HepG2 (cell line): ENCODE measurements around the gene NUDT22. TPM values are rescaled to one million over a fixed set of nuclear protein-coding genes. Genes with fewer than 3 reads are reported as not detected.

ENCODE experiments used
- ATF7 ChIP-seq, 2 experiments: fragments of 450-650 bp in 1 of 2; sonication (generic) in 1 of 2; formaldehyde crosslinking in 1 of 2; IDR thresholded peaks; 2 replicates each; pipeline versions ENCODE4 v1.4.0 to v1.6.1; 2016 to 2020; ENCODE audit warnings: antibody characterized with exemption in 1 of 2, mild to moderate bottlenecking in 1 of 2, missing genetic modification reagents in 1 of 2
- KLF6 ChIP-seq: IDR thresholded peaks from 2 replicates; pipeline ENCODE4 v1.8.0; 2016; ENCODE audit warnings: missing biosample characterization, missing genetic modification reagents
- NR3C1 ChIP-seq: sonication (generic); formaldehyde crosslinking; IDR thresholded peaks from 2 replicates; pipeline ENCODE4 v1.4.0; 2020; ENCODE audit warnings: missing genetic modification reagents
- SP2 ChIP-seq: sonication (generic); formaldehyde crosslinking; IDR thresholded peaks from 2 replicates; pipeline ENCODE4 v1.5.1; 2020; ENCODE audit warnings: mild to moderate bottlenecking, missing genetic modification reagents
- polyA plus RNA-seq, 8 experiments: library from polyadenylated mRNA; depleted of rRNA in 3 of 8; stranded (reverse) in 7 of 8; unstranded in 1 of 8; fragments of >200 nt; fragmentation: Illumina TruSeq in 4 of 8; extraction: Trizol in 4 of 8; gene quantifications; 2 replicates each; pipeline versions ENCODE4 v1.2.1 to v1.2.3, GENCODE V29; 2011 to 2016; ENCODE audit warnings: low read depth in 4 of 8, missing spikeins in 1 of 8, mixed read lengths in 1 of 8; ENCODE audit not compliant: insufficient read depth in 1 of 8
- total RNA-seq, 5 experiments: library from RNA; depleted of rRNA; stranded (reverse); fragments of >200 nt; fragmentation: Illumina TruSeq; extraction: Trizol; gene quantifications; 2 replicates each; pipeline ENCODE4 v1.2.3, GENCODE V29; 2016; ENCODE audit warnings: low read depth in 1 of 5
- TF ChIP-seq, protein P1 (sequence below): sonication (generic); formaldehyde crosslinking; IDR thresholded peaks from 2 replicates; pipeline ENCODE4 v1.4.0; 2020; ENCODE audit warnings: missing genetic modification reagents, mild to moderate bottlenecking, borderline replicate concordance
- TF ChIP-seq, protein P2 (sequence below), 2 experiments: sonication (generic) in 1 of 2; formaldehyde crosslinking in 1 of 2; IDR thresholded peaks; 2 replicates each; pipeline versions ENCODE4 v1.5.1 to v1.6.1; 2011 to 2020; ENCODE audit warnings: borderline replicate concordance in 1 of 2, low read depth in 1 of 2, low read length in 1 of 2, mild to moderate bottlenecking in 1 of 2, missing genetic modification reagents in 1 of 2, moderate library complexity in 1 of 2
- TF ChIP-seq, protein P3 (sequence below): sonication (generic); formaldehyde crosslinking; IDR thresholded peaks from 2 replicates; pipeline ENCODE4 v1.4.0; 2020; ENCODE audit warnings: mild to moderate bottlenecking, missing genetic modification reagents
- TF ChIP-seq, protein P4 (sequence below): sonication (generic); formaldehyde crosslinking; IDR thresholded peaks from 2 replicates; pipeline ENCODE4 v1.5.0; 2020; ENCODE audit warnings: mild to moderate bottlenecking, missing genetic modification reagents, moderate library complexity
- TF ChIP-seq, protein P5 (sequence below): sonication (generic); formaldehyde crosslinking; conservative IDR thresholded peaks from 2 replicates; pipeline ENCODE4 v1.8.0; 2022; ENCODE audit warnings: low read depth, missing genetic modification reagents
- TF ChIP-seq, protein P6 (sequence below), 2 experiments: fragments of 450-650 bp in 1 of 2; sonication (generic) in 1 of 2; formaldehyde crosslinking; IDR thresholded peaks; 2 replicates each; pipeline versions ENCODE4 v1.5.0 to v1.8.0; 2020 to 2022; ENCODE audit warnings: mild to moderate bottlenecking in 1 of 2, missing genetic modification reagents in 1 of 2
- TF ChIP-seq, protein P7 (sequence below): sonication (generic); formaldehyde crosslinking; IDR thresholded peaks from 2 replicates; pipeline ENCODE4 v1.9.0; 2021; ENCODE audit warnings: missing genetic modification reagents, mild to moderate bottlenecking, borderline replicate concordance

The NUDT22 gene
- total and polyA plus RNA-seq, 2 of the 13 experiments (the other 11 are each of a cell fraction or from before 2014, with no cell fraction given): 33.5 to 39.8 TPM

DNA sequence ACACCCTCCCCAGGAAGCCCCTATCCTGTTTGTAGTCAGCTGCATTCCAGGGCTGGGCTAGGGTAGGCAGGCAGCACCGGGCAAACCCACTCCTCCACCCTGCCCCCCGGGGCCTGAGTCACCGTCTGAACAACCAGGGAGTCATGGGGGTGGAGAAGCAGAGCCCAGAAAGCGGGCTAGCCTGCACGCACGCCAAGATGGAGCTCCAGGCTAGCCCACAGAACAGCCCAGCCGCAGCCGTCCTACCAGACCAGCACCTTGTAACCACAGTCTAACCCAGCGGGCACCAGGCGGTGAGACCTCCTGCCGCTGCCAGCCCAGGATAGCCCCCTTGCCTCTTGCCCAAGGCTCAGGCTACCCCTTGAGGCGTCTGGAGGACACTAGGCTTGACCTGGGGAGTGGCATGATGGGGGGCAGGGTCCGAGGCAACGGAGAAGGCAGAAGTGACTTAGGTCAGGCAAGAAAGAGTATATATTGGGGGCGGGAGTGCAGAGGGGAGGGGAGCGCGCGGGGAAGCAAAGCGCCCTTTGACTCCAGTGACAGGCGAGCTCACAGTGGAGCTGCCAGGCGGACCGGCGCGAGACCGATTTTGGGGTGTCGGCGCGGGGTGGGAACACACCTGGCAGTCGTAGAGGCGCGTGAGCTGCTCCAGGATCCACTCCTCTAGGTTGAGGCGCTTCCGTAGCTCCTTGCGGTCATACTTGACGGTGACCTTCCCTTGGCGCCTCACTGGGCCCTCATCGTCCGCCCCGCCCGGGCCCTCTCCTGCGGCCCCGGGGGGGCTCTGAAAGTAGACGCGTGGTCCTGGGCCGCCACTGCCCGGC lies 19.9 kb downstream of the NUDT22 start (continued):
- TF ChIP-seq, protein P1, sequence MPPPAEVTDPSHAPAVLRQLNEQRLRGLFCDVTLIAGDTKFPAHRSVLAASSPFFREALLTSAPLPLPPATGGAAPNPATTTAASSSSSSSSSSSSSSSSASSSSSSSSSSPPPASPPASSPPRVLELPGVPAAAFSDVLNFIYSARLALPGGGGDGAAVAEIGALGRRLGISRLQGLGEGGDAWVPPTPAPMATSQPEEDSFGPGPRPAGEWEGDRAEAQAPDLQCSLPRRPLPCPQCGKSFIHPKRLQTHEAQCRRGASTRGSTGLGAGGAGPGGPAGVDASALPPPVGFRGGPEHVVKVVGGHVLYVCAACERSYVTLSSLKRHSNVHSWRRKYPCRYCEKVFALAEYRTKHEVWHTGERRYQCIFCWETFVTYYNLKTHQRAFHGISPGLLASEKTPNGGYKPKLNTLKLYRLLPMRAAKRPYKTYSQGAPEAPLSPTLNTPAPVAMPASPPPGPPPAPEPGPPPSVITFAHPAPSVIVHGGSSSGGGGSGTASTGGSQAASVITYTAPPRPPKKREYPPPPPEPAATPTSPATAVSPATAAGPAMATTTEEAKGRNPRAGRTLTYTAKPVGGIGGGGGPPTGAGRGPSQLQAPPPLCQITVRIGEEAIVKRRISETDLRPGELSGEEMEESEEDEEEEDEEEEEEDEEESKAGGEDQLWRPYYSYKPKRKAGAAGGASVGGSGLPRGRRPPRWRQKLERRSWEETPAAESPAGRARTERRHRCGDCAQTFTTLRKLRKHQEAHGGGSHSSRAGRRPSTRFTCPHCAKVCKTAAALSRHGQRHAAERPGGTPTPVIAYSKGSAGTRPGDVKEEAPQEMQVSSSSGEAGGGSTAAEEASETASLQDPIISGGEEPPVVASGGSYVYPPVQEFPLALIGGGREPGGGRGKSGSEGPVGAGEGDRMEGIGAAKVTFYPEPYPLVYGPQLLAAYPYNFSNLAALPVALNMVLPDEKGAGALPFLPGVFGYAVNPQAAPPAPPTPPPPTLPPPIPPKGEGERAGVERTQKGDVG (CRISPR knock-in tag): no peak
- no peak for TF ChIP-seq ATF7 (IDR thresholded peaks at IDR 0.05)
- TF ChIP-seq ATF7 (CRISPR knock-in tag; IDR thresholded peaks at IDR 0.05): no peak
- TF ChIP-seq, protein P2, sequence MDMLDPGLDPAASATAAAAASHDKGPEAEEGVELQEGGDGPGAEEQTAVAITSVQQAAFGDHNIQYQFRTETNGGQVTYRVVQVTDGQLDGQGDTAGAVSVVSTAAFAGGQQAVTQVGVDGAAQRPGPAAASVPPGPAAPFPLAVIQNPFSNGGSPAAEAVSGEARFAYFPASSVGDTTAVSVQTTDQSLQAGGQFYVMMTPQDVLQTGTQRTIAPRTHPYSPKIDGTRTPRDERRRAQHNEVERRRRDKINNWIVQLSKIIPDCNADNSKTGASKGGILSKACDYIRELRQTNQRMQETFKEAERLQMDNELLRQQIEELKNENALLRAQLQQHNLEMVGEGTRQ (IDR thresholded peaks at IDR 0.05; ENCODE audit: low read depth, low read length): no peak
- TF ChIP-seq, protein P2 (CRISPR knock-in tag; IDR thresholded peaks at IDR 0.05; ENCODE audit: borderline replicate concordance): no peak
- TF ChIP-seq, protein P3, sequence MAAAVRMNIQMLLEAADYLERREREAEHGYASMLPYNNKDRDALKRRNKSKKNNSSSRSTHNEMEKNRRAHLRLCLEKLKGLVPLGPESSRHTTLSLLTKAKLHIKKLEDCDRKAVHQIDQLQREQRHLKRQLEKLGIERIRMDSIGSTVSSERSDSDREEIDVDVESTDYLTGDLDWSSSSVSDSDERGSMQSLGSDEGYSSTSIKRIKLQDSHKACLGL (CRISPR knock-in tag): peak; percentile 53; the same call in 1 of the 2 replicates
- TF ChIP-seq, protein P4, sequence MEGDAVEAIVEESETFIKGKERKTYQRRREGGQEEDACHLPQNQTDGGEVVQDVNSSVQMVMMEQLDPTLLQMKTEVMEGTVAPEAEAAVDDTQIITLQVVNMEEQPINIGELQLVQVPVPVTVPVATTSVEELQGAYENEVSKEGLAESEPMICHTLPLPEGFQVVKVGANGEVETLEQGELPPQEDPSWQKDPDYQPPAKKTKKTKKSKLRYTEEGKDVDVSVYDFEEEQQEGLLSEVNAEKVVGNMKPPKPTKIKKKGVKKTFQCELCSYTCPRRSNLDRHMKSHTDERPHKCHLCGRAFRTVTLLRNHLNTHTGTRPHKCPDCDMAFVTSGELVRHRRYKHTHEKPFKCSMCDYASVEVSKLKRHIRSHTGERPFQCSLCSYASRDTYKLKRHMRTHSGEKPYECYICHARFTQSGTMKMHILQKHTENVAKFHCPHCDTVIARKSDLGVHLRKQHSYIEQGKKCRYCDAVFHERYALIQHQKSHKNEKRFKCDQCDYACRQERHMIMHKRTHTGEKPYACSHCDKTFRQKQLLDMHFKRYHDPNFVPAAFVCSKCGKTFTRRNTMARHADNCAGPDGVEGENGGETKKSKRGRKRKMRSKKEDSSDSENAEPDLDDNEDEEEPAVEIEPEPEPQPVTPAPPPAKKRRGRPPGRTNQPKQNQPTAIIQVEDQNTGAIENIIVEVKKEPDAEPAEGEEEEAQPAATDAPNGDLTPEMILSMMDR: no peak
- TF ChIP-seq NR3C1 (CRISPR knock-in tag): no peak
- TF ChIP-seq, protein P5, sequence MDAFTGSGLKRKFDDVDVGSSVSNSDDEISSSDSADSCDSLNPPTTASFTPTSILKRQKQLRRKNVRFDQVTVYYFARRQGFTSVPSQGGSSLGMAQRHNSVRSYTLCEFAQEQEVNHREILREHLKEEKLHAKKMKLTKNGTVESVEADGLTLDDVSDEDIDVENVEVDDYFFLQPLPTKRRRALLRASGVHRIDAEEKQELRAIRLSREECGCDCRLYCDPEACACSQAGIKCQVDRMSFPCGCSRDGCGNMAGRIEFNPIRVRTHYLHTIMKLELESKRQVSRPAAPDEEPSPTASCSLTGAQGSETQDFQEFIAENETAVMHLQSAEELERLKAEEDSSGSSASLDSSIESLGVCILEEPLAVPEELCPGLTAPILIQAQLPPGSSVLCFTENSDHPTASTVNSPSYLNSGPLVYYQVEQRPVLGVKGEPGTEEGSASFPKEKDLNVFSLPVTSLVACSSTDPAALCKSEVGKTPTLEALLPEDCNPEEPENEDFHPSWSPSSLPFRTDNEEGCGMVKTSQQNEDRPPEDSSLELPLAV (CRISPR knock-in tag): no peak
- no peak for TF ChIP-seq SP2 (CRISPR knock-in tag)
- TF ChIP-seq, protein P6, sequence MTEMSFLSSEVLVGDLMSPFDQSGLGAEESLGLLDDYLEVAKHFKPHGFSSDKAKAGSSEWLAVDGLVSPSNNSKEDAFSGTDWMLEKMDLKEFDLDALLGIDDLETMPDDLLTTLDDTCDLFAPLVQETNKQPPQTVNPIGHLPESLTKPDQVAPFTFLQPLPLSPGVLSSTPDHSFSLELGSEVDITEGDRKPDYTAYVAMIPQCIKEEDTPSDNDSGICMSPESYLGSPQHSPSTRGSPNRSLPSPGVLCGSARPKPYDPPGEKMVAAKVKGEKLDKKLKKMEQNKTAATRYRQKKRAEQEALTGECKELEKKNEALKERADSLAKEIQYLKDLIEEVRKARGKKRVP (CRISPR knock-in tag; IDR thresholded peaks at IDR 0.05): no peak
- 0 out of 2 replicates have a peak, but pooled peaks have one; percentile 25 for TF ChIP-seq KLF6 (CRISPR knock-in tag)
- TF ChIP-seq, protein P7, sequence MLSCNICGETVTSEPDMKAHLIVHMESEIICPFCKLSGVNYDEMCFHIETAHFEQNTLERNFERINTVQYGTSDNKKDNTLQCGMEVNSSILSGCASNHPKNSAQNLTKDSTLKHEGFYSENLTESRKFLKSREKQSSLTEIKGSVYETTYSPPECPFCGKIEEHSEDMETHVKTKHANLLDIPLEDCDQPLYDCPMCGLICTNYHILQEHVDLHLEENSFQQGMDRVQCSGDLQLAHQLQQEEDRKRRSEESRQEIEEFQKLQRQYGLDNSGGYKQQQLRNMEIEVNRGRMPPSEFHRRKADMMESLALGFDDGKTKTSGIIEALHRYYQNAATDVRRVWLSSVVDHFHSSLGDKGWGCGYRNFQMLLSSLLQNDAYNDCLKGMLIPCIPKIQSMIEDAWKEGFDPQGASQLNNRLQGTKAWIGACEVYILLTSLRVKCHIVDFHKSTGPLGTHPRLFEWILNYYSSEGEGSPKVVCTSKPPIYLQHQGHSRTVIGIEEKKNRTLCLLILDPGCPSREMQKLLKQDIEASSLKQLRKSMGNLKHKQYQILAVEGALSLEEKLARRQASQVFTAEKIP (CRISPR knock-in tag): no peak
